Measurements from ENCODE around the gene FAM117A.

GRCh38 chr17:49705254-49705653, 58.7 kb downstream of the FAM117A start:
- TF ChIP-seq, protein P1, sequence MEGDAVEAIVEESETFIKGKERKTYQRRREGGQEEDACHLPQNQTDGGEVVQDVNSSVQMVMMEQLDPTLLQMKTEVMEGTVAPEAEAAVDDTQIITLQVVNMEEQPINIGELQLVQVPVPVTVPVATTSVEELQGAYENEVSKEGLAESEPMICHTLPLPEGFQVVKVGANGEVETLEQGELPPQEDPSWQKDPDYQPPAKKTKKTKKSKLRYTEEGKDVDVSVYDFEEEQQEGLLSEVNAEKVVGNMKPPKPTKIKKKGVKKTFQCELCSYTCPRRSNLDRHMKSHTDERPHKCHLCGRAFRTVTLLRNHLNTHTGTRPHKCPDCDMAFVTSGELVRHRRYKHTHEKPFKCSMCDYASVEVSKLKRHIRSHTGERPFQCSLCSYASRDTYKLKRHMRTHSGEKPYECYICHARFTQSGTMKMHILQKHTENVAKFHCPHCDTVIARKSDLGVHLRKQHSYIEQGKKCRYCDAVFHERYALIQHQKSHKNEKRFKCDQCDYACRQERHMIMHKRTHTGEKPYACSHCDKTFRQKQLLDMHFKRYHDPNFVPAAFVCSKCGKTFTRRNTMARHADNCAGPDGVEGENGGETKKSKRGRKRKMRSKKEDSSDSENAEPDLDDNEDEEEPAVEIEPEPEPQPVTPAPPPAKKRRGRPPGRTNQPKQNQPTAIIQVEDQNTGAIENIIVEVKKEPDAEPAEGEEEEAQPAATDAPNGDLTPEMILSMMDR (IDR thresholded peaks at IDR 0.05), result no peak
- no peak for TF ChIP-seq EP300 (IDR thresholded peaks at IDR 0.05)

Measured in esophagus muscularis mucosa (tissue), 3 donors.